Spleen (tissue), 11 donors: ENCODE results near the gene PLEKHM3. TPM values are rescaled to one million over a fixed set of nuclear protein-coding genes. Genes with fewer than 3 reads are reported as not detected.
A peak's percentile ranks its signal among the peaks of the same experiment; 100 is the strongest.
"Not testable (repeated sequence)": the region's sequence is repeated elsewhere in the genome, so short reads cannot be mapped to it uniquely, and the experiment has no call there.

Experiments
- DNase-seq: peaks from one replicate; pipeline ENCODE4 v3.0.0-alpha.2; 2020
- H3K27ac ChIP-seq, 8 donors: fragments of 200-600 bp; sonication (generic) in 7 of 8; 1 replicate in 4 of 8; 2 replicates in 4 of 8; pipeline versions ENCODE4 v1.5.0 to v1.8.0; 2016 to 2021; ENCODE audit warnings: inconsistent platforms in 4 of 8, mild to moderate bottlenecking in 4 of 8, moderate library complexity in 1 of 8
- H3K27me3 ChIP-seq, 7 donors: fragments of 200-600 bp; sonication (generic) in 6 of 7; replicated peaks in 1 of 7; 1 replicate in 4 of 7; 2 replicates in 3 of 7; pipeline versions ENCODE4 v1.5.0 to v1.8.0; 2016 to 2021; ENCODE audit warnings: inconsistent platforms in 3 of 7, mild to moderate bottlenecking in 1 of 7
- H3K36me3 ChIP-seq, 6 donors: fragments of 200-600 bp; sonication (generic) in 5 of 6; 1 replicate in 4 of 6; 2 replicates in 2 of 6; pipeline versions ENCODE4 v1.5.0 to v1.8.0; 2016 to 2021; ENCODE audit warnings: inconsistent platforms in 2 of 6
- H3K4me1 ChIP-seq, 6 donors: fragments of 200-600 bp; sonication (generic) in 5 of 6; 1 replicate in 3 of 6; 2 replicates in 3 of 6; pipeline versions ENCODE4 v1.5.0 to v1.8.0; 2016 to 2021; ENCODE audit warnings: inconsistent platforms in 3 of 6
- H3K4me3 ChIP-seq, 8 donors: fragments of 200-600 bp; sonication (generic) in 7 of 8; 1 replicate in 4 of 8; 2 replicates in 4 of 8; pipeline versions ENCODE4 v1.5.0 to v1.8.0; 2016 to 2021; ENCODE audit warnings: inconsistent platforms in 4 of 8, mild to moderate bottlenecking in 4 of 8, moderate library complexity in 2 of 8
- H3K9me3 ChIP-seq, 8 donors: fragments of 200-600 bp; sonication (generic) in 7 of 8; 1 replicate in 4 of 8; 2 replicates in 4 of 8; pipeline versions ENCODE4 v1.5.0 to v1.8.0; 2016 to 2021; ENCODE audit warnings: inconsistent platforms in 4 of 8
- CTCF ChIP-seq, 11 experiments: fragments of 200-600 bp in 7 of 11; fragments of 450-650 bp in 4 of 11; sonication (generic) in 4 of 11; IDR thresholded peaks in 8 of 11; conservative IDR thresholded peaks in 3 of 11; 1 replicate in 7 of 11; 2 replicates in 4 of 11; pipeline versions ENCODE4 v1.4.0 to v1.8.0; 2016 to 2021; ENCODE audit warnings: antibody characterized with exemption in 11 of 11, inconsistent platforms in 4 of 11, mild to moderate bottlenecking in 1 of 11
- POLR2A ChIP-seq, 3 donors: fragments of 450-650 bp; IDR thresholded peaks; one replicate each; pipeline ENCODE4 v1.5.1; 2017; ENCODE audit warnings: antibody characterized with exemption in 3 of 3, mild to moderate bottlenecking in 1 of 3
- POLR2AphosphoS5 ChIP-seq, 3 donors: sonication (generic); formaldehyde crosslinking; IDR thresholded peaks; one replicate each; pipeline ENCODE4 v1.5.1; 2017; ENCODE audit warnings: antibody characterized with exemption in 3 of 3
- WGBS, 5 donors: extraction: QIAGEN DNeasy Blood & Tissue Kit in 3 of 5; methylation state at CpG; one replicate each; pipeline versions ENCODE4 v1.1.5 to v1.1.7; 2013 to 2018; 5-methylcytosine and 5-hydroxymethylcytosine counted together
- intact Hi-C: fragments of 100-400 bp; cut with DNase I; formaldehyde crosslinking; loops from one replicate; pipeline ENCODE4 v1.15.0; 2023; ENCODE audit warnings: low total_unique reads
- polyA plus RNA-seq, 3 donors: library from polyadenylated mRNA; stranded (reverse); fragments of 200-250 nt; gene quantifications; one replicate each; pipeline ENCODE4 v1.2.1, GENCODE V29; 2013
- total RNA-seq, 7 donors: library from RNA; depleted of rRNA in 3 of 7; stranded (reverse); fragments of >200 nt in 3 of 7; fragmentation: NEBNext Ultra II Directional in 4 of 7; extraction: Animal tissue kit (Norgen Biotek cat#: 25700) in 4 of 7; gene quantifications; one replicate each; pipeline versions ENCODE4 v1.1.0 to v1.2.1, GENCODE V29; 2016 to 2021
- donor health status: healthy with polysubstance abuse.
- donor health status: DM: no; HTN: no; CAD: no; lungs with moderate emphysema.
- donor health status: DM: no; HTN: no; CAD: no.
- donor health status: Bipolar disorder and iron deficiency.
- donor health status: healthy.
- donor health status: DM: no; HTN: no; CAD: no.
- donor health status: DM: yes; HTN: yes; CAD: no.

The PLEKHM3 gene
- total and polyA plus RNA-seq, 10 donors = 2.4 to 24.3 (median 18.3) TPM

- no peaks in the 10 kb centered on the region for H3K9me3 ChIP-seq
- no peak overlapping the region for H3K4me3 ChIP-seq
- no peak for DNase-seq
- peaks cover 0 to 16% (median 9%) of the 10 kb centered on the region in 6 donors for H3K4me1 ChIP-seq
- intact Hi-C loops = no loop called here
- WGBS, 5 donors = 87 to 94% (median 93%) methylated on average over 9 of the region's 9 CpGs
- no peaks in the 10 kb centered on the region for H3K36me3 ChIP-seq
- no peaks in the 10 kb centered on the region for H3K27me3 ChIP-seq
- no peak overlapping the region for H3K27ac ChIP-seq
- TF ChIP-seq POLR2A (IDR thresholded peaks at IDR 0.05) = no peak
- no peak for TF ChIP-seq CTCF (IDR thresholded peaks at IDR 0.05 in 8 of 11, conservative IDR thresholded peaks at IDR 0.05 in 3 of 11)
- TF ChIP-seq POLR2AphosphoS5 (IDR thresholded peaks at IDR 0.05) = no peak
Measured at GRCh38 chr2:207812058-207812725, 213.1 kb downstream of the PLEKHM3 start.

- H3K4me3 ChIP-seq, H3K9me3 ChIP-seq, DNase-seq, intact Hi-C loops, H3K36me3 ChIP-seq, H3K27me3 ChIP-seq: not testable (repeated sequence)
- Histone ChIP-seq H3K27ac (peak overlapping the region in 3 of 8 donors; percentile 19 to 76 (median 62)), H3K4me1 (peaks cover 0 to 16% (median 9%) of the 10 kb centered on the region in 6 donors)
- 88 to 97% (median 95%) methylated on average over 10 of the region's 10 CpGs for WGBS, 5 donors
Measured at GRCh38 chr2:207811658-207812057, 213.7 kb downstream of the PLEKHM3 start.

- no peak for DNase-seq
- TF ChIP-seq CTCF (IDR thresholded peaks at IDR 0.05 in 8 of 11, conservative IDR thresholded peaks at IDR 0.05 in 3 of 11) (no peak), POLR2A (IDR thresholded peaks at IDR 0.05) (no peak), POLR2AphosphoS5 (IDR thresholded peaks at IDR 0.05) (no peak)
- intact Hi-C loops = no loop called here
- H3K36me3 ChIP-seq = no peaks in the 10 kb centered on the region
- H3K9me3 ChIP-seq = no peaks in the 10 kb centered on the region
- H3K27me3 ChIP-seq = no peaks in the 10 kb centered on the region
- H3K4me3 ChIP-seq = peak overlapping the region in 3 of 8 donors; percentile 12 to 57 (median 18)
- H3K4me1 ChIP-seq = peaks cover 0 to 16% (median 9%) of the 10 kb centered on the region in 6 donors
- peak overlapping the region in 7 of 8 donors; percentile 10 to 76 (median 43) for H3K27ac ChIP-seq
- WGBS, 5 donors = 82 to 97% (median 91%) methylated on average over 4 of the region's 4 CpGs
Measured at GRCh38 chr2:207810200-207810788, 215.0 kb downstream of the PLEKHM3 start.

- no peak for TF ChIP-seq POLR2A (IDR thresholded peaks at IDR 0.05)
- TF ChIP-seq POLR2AphosphoS5 (IDR thresholded peaks at IDR 0.05) = no peak
- no peak for TF ChIP-seq CTCF (IDR thresholded peaks at IDR 0.05 in 8 of 11, conservative IDR thresholded peaks at IDR 0.05 in 3 of 11)
Measured at GRCh38 chr2:207808119-207808518, 217.2 kb downstream of the PLEKHM3 start.

More at GRCh38 chr2:207808119-207808518, 217.2 kb downstream of the PLEKHM3 start:
- no peak for DNase-seq
- no peak overlapping the region for H3K4me3 ChIP-seq
- peaks cover 0 to 16% (median 9%) of the 10 kb centered on the region in 6 donors for H3K4me1 ChIP-seq
- 78 to 94% (median 87%) methylated on average over 6 of the region's 6 CpGs for WGBS, 5 donors
- H3K36me3 ChIP-seq = no peaks in the 10 kb centered on the region
- intact Hi-C loops = no loop called here
- H3K9me3 ChIP-seq = no peaks in the 10 kb centered on the region
- no peaks in the 10 kb centered on the region for H3K27me3 ChIP-seq
- no peak overlapping the region for H3K27ac ChIP-seq
